SK-N-SH (cell line): ENCODE measurements around the gene ACTR2. TPM values are rescaled to one million over a fixed set of nuclear protein-coding genes. Genes with fewer than 3 reads are reported as not detected.

Source experiments
- CTCF ChIA-PET: fragments of 300-600, 350-600 bp; formaldehyde crosslinking; extraction: SDS; loops from one replicate; lab custom pipeline; 2021; lab: Yijun Ruan, JAX
- POLR2A ChIA-PET: fragments of 350-600 bp; sonication (Branson Sonifier 250); formaldehyde crosslinking; extraction: SDS; loops from one replicate; lab custom pipeline; 2020; ENCODE audit warnings: antibody characterized with exemption, inconsistent platforms; lab: Yijun Ruan, JAX
- DNase-seq: peaks from one replicate; pipeline ENCODE4 v3.0.0; 2012
- H2AFZ ChIP-seq: fragments of 200-600 bp; sonication (generic); 2 replicates; pipeline ENCODE4 v1.8.1; 2016; ENCODE audit warnings: antibody characterized with exemption, mild to moderate bottlenecking, low read depth
- H3F3A ChIP-seq: fragments of 200-600 bp; sonication (generic); replicated peaks from 2 replicates; pipeline ENCODE3; 2016; ENCODE audit warnings: antibody characterized with exemption, mild to moderate bottlenecking; ENCODE audit not compliant: insufficient read depth
- H3K27ac ChIP-seq, 2 experiments: fragments of 200-500 bp in 1 of 2; fragments of 200-600 bp in 1 of 2; sonication (Bioruptor generic) in 1 of 2; sonication (generic), shearing (Covaris generic) in 1 of 2; 2 replicates each; pipeline versions ENCODE4 v1.5.1 to v1.6.1; 2014 to 2016; ENCODE audit warnings: low read depth in 2 of 2, inconsistent platforms in 1 of 2, low read length in 1 of 2, mild to moderate bottlenecking in 1 of 2, mixed read lengths in 1 of 2
- H3K27me3 ChIP-seq: fragments of 200-600 bp; sonication (generic), shearing (Covaris generic); 2 replicates; pipeline ENCODE4 v1.6.1; 2016; ENCODE audit warnings: mixed run types; ENCODE audit not compliant: insufficient read depth
- H3K36me3 ChIP-seq, 2 experiments: fragments of 200-500 bp in 1 of 2; fragments of 200-600 bp in 1 of 2; sonication (Bioruptor generic) in 1 of 2; sonication (generic) in 1 of 2; replicated peaks in 1 of 2; 2 replicates each; pipeline versions ENCODE3 to v1.5.1; 2014 to 2016; ENCODE audit warnings: low read length in 1 of 2, mild to moderate bottlenecking in 1 of 2; ENCODE audit not compliant: insufficient read depth in 2 of 2, control insufficient read depth in 1 of 2
- H3K4me1 ChIP-seq, 2 experiments: fragments of 200-500 bp in 1 of 2; fragments of 200-600 bp in 1 of 2; sonication (Bioruptor generic) in 1 of 2; sonication (generic), shearing (Covaris generic) in 1 of 2; 2 replicates each; pipeline versions ENCODE4 v1.5.1 to v1.6.1; 2014 to 2016; ENCODE audit warnings: low read depth in 1 of 2, low read length in 1 of 2, mixed run types in 1 of 2; ENCODE audit not compliant: insufficient read depth in 2 of 2, control insufficient read depth in 1 of 2
- H3K4me2 ChIP-seq: fragments of 200-600 bp; sonication (generic), shearing (Covaris generic); 2 replicates; pipeline ENCODE4 v1.6.1; 2017; ENCODE audit warnings: mixed run types
- H3K4me3 ChIP-seq, 2 experiments: fragments of 200-500 bp in 1 of 2; fragments of 200-600 bp in 1 of 2; sonication (Bioruptor generic) in 1 of 2; sonication (generic), shearing (Covaris generic) in 1 of 2; 2 replicates each; pipeline versions ENCODE4 v1.5.1 to v1.8.1; 2014 to 2016; ENCODE audit warnings: low read depth in 2 of 2, inconsistent platforms in 1 of 2, low read length in 1 of 2, mild to moderate bottlenecking in 1 of 2, mixed read lengths in 1 of 2, moderate library complexity in 1 of 2
- H3K79me2 ChIP-seq: fragments of 200-600 bp; sonication (generic); 2 replicates; pipeline ENCODE4 v1.8.1; 2017; ENCODE audit warnings: mild to moderate bottlenecking; ENCODE audit not compliant: insufficient read depth
- H3K9ac ChIP-seq: fragments of 200-600 bp; sonication (generic); 2 replicates; pipeline ENCODE4 v1.6.1; 2017; ENCODE audit warnings: mixed run types
- H3K9me2 ChIP-seq: fragments of 200-600 bp; sonication (generic); 2 replicates; pipeline ENCODE4 v1.6.1; 2017; ENCODE audit warnings: mixed run types
- H3K9me3 ChIP-seq: fragments of 200-600 bp; sonication (generic); 2 replicates; pipeline ENCODE4 v1.6.1; 2017; ENCODE audit warnings: mixed run types, mild to moderate bottlenecking, moderate library complexity
- H4K20me1 ChIP-seq: fragments of 200-600 bp; sonication (generic); 2 replicates; pipeline ENCODE4 v1.6.1; 2017; ENCODE audit warnings: mild to moderate bottlenecking, mixed run types; ENCODE audit not compliant: insufficient read depth
- FOXJ3 ChIP-seq: sonication (generic); formaldehyde crosslinking; IDR thresholded peaks from 2 replicates; pipeline ENCODE4 v1.5.1; 2020; ENCODE audit warnings: mild to moderate bottlenecking, missing genetic modification reagents
- FOXM1 ChIP-seq: IDR thresholded peaks from 2 replicates; pipeline ENCODE4 v1.4.0; 2012; ENCODE audit warnings: low read depth, mild to moderate bottlenecking
- GABPA ChIP-seq: IDR thresholded peaks from 2 replicates; pipeline ENCODE4 v1.4.0; 2012; ENCODE audit warnings: low read depth, mild to moderate bottlenecking
- GATA2 ChIP-seq: sonication (generic); formaldehyde crosslinking; IDR thresholded peaks from 2 replicates; pipeline ENCODE4 v1.5.0; 2020; ENCODE audit warnings: mild to moderate bottlenecking, missing genetic modification reagents
- IRF3 ChIP-seq: fragments of 150-350 bp; IDR thresholded peaks from 2 replicates; pipeline ENCODE4 v1.6.1; 2016; ENCODE audit warnings: mild to moderate bottlenecking, low read depth, low read length
- MAX ChIP-seq: IDR thresholded peaks from 2 replicates; pipeline ENCODE4 v1.4.0; 2012; ENCODE audit warnings: low read depth
- MEF2A ChIP-seq: IDR thresholded peaks from 2 replicates; pipeline ENCODE4 v1.4.0; 2012; ENCODE audit warnings: low read depth, borderline replicate concordance
- NFIC ChIP-seq: IDR thresholded peaks from 2 replicates; pipeline ENCODE4 v1.4.0; 2012; ENCODE audit warnings: borderline replicate concordance
- NRF1 ChIP-seq: IDR thresholded peaks from 2 replicates; pipeline ENCODE4 v1.6.1; 2012; ENCODE audit warnings: low read depth, mild to moderate bottlenecking, low read length
- PBX3 ChIP-seq: IDR thresholded peaks from 2 replicates; pipeline ENCODE4; 2012
- POLR2AphosphoS5 ChIP-seq: IDR thresholded peaks from 2 replicates; pipeline ENCODE4 v1.6.1; 2012; ENCODE audit warnings: low read depth, low read length
- RAD21 ChIP-seq: IDR thresholded peaks from 2 replicates; pipeline ENCODE4 v1.6.1; 2012; ENCODE audit warnings: mild to moderate bottlenecking, low read length
- RCOR1 ChIP-seq: fragments of 150-350 bp; IDR thresholded peaks from 2 replicates; pipeline ENCODE4 v1.6.1; 2017; ENCODE audit warnings: antibody characterized with exemption, low read length
- RXRA ChIP-seq: IDR thresholded peaks from 2 replicates; pipeline ENCODE4 v1.4.0; 2012; ENCODE audit warnings: low read depth, mild to moderate bottlenecking, borderline replicate concordance
- SIN3A ChIP-seq: IDR thresholded peaks from 2 replicates; pipeline ENCODE4 v1.6.1; 2012; ENCODE audit warnings: low read depth, mild to moderate bottlenecking, low read length, moderate library complexity, borderline replicate concordance
- SMC3 ChIP-seq: IDR thresholded peaks from 2 replicates; pipeline ENCODE4 v1.6.1; 2012; ENCODE audit warnings: low read depth, low read length, improper control_type of control experiment
- TEAD4 ChIP-seq: IDR thresholded peaks from 2 replicates; pipeline ENCODE4 v1.4.0; 2012; ENCODE audit warnings: mild to moderate bottlenecking, borderline replicate concordance; ENCODE audit not compliant: insufficient read depth
- USF1 ChIP-seq: IDR thresholded peaks from 2 replicates; pipeline ENCODE4 v1.4.0; 2012; ENCODE audit warnings: low read depth, borderline replicate concordance
- USF2 ChIP-seq: fragments of 150-350 bp; IDR thresholded peaks from 2 replicates; pipeline ENCODE4 v1.6.1; 2017; ENCODE audit warnings: antibody characterized with exemption, low read length, low read depth, borderline replicate concordance
- YY1 ChIP-seq: IDR thresholded peaks from 2 replicates; pipeline ENCODE4 v1.4.0; 2012; ENCODE audit warnings: low read depth, mild to moderate bottlenecking
- ZBTB33 ChIP-seq: IDR thresholded peaks from 2 replicates; pipeline ENCODE4 v1.4.0; 2012; ENCODE audit warnings: low read depth, borderline replicate concordance
- WGBS: methylation state at CpG from one replicate; pipeline ENCODE4 v1.1.6; 2017; ENCODE audit warnings: low lambda C conversion rate; 5-methylcytosine and 5-hydroxymethylcytosine counted together
- polyA plus RNA-seq, 3 experiments: library from polyadenylated mRNA; depleted of rRNA; stranded (reverse); fragments of >200 nt; gene quantifications; 2 replicates each; pipeline ENCODE4 v1.2.3, GENCODE V29; 2012

The ACTR2 gene
- polyA plus RNA-seq, 1 of the 3 experiments (the other 2 are of a cell fraction) = 53.0 TPM

GRCh38 chr2:65287364-65287763 is 59.7 kb downstream of the ACTR2 start:
- Histone ChIP-seq H3K4me1 (peaks cover 0 to under 1% of the 10 kb centered on the region in 2 experiments; a peak in 1 of 4 replicates), H3F3A (peaks cover 6% of the 10 kb centered on the region), H3K9ac (no peak overlapping the region), H2AFZ (no peak overlapping the region), H3K36me3 (no peaks in the 10 kb centered on the region), H3K9me3 (no peaks in the 10 kb centered on the region), H4K20me1 (no peaks in the 10 kb centered on the region), H3K79me2 (no peaks in the 10 kb centered on the region), H3K9me2 (no peaks in the 10 kb centered on the region), H3K27ac (no peak overlapping the region), H3K4me3 (no peak overlapping the region)
- POLR2A ChIA-PET = no interaction called here
- no peak for DNase-seq
- TF ChIP-seq NRF1 = no peak
- TF ChIP-seq USF2 = no peak
- no peak for TF ChIP-seq YY1
- TF ChIP-seq GABPA = no peak
- TF ChIP-seq GATA2 (CRISPR knock-in tag) = no peak
- no peak for TF ChIP-seq SMC3
- no peak for TF ChIP-seq NFIC
- no peak for TF ChIP-seq IRF3
- no peak for TF ChIP-seq RAD21
- TF ChIP-seq FOXJ3 (CRISPR knock-in tag) = no peak
- no peak for TF ChIP-seq MEF2A
- TF ChIP-seq SIN3A = no peak
- TF ChIP-seq MAX = no peak
- TF ChIP-seq, all 33 proteins: peak for 0
- CTCF ChIA-PET = interaction anchor here (1.0 kb wide), 1 partner anchor 14 kb away, joined by 3 read pairs; no protein-coding TSS in a partner anchor
- Histone ChIP-seq H3K4me2 (no peak overlapping the region), H3K27me3 (no peaks in the 10 kb centered on the region)
- WGBS = 90% methylated on average over 4 of the region's 4 CpGs

GRCh38 chr2:65291216-65292105 is 63.8 kb downstream of the ACTR2 start:
- DNase-seq = no peak
- H3K27me3 ChIP-seq = no peaks in the 10 kb centered on the region
- H4K20me1 ChIP-seq = no peaks in the 10 kb centered on the region
- ChIA-PET CTCF (interaction anchor here (2.2 kb wide), 1 partner anchor 26 kb away, joined by 6 read pairs; no protein-coding TSS in a partner anchor), POLR2A (no interaction called here)
- H3K27ac ChIP-seq = no peak overlapping the region
- no peaks in the 10 kb centered on the region for H3K9me3 ChIP-seq
- no peak overlapping the region for H3K4me2 ChIP-seq
- no peaks in the 10 kb centered on the region for H3K79me2 ChIP-seq
- no peak overlapping the region for H3K4me3 ChIP-seq
- 90% methylated on average over 11 of the region's 11 CpGs for WGBS
- no peak overlapping the region for H3K9ac ChIP-seq
- H3K4me1 ChIP-seq = peaks cover 0 to 9% of the 10 kb centered on the region in 2 experiments; a peak in 1 of 4 replicates
- H3K9me2 ChIP-seq = no peaks in the 10 kb centered on the region
- H2AFZ ChIP-seq = no peak overlapping the region
- no peaks in the 10 kb centered on the region for H3F3A ChIP-seq
- no peaks in the 10 kb centered on the region for H3K36me3 ChIP-seq
- TF ChIP-seq YY1 = no peak
- TF ChIP-seq RCOR1 = no peak
- no peak for TF ChIP-seq TEAD4
- TF ChIP-seq FOXM1 = no peak
- TF ChIP-seq ZBTB33 = no peak
- no peak for TF ChIP-seq PBX3
- no peak for TF ChIP-seq USF1
- no peak for TF ChIP-seq RAD21
- no peak for TF ChIP-seq GATA2 (CRISPR knock-in tag)
- no peak for TF ChIP-seq POLR2AphosphoS5
- TF ChIP-seq RXRA = no peak
